ENCODE data around the gene MRC2.
"Not testable (repeated sequence)": the region's sequence is repeated elsewhere in the genome, so short reads cannot be mapped to it uniquely, and the experiment has no call there.

The MRC2 gene

DNA sequence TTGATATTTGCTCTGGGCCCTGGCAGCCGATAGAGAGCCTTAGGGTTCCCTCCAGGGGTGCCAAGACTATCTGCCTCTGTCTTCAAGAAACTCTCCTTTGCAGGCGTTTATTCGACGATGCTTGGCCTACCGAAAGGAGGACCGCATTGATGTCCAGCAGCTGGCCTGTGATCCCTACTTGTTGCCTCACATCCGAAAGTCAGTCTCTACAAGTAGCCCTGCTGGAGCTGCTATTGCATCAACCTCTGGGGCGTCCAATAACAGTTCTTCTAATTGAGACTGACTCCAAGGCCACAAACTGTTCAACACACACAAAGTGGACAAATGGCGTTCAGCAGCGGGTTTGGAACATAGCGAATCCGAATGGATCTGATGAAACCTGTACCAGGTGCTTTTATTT lies 15.2 kb upstream of the MRC2 start:
- DNase-seq = not testable (repeated sequence)

DNA sequence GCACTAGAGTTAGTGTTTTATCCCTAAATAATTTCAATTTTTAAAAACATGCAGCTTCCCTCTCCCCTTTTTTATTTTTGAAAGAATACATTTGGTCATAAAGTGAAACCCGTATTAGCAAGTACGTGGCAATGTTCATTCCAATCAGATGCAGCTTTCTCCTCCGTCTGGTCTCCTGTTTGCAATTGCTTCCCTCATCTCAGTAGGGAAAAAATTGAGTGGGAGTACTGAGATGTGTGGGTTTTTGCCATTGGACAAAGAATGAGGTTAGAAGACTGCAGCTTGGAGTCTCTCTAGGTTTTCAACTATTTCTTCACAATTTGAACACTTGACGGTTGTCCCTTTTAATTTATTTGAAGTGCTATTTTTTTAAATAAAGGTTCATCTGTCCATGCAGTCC lies 14.4 kb upstream of the MRC2 start:
- not testable (repeated sequence) for DNase-seq

DNA sequence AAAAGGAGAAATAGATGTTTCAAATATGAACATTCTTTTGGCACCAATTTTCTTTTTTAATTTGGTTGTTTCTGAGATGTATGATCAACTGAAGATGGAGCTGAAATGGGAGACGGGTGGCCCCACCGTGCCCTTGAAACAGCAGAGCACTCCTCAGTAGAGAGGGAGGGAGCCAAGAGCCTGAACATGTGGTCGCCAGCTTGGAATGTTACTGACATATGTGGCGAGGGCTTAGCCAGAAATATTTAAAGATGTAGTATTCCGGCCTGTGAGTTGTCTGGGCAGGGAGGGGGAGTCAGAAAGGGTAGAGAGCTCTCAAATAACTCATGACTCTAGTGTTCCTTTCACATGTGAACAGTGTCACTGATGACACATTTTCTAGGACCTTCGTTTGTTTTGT lies 13.3 kb upstream of the MRC2 start:
- no peak for DNase-seq

DNA sequence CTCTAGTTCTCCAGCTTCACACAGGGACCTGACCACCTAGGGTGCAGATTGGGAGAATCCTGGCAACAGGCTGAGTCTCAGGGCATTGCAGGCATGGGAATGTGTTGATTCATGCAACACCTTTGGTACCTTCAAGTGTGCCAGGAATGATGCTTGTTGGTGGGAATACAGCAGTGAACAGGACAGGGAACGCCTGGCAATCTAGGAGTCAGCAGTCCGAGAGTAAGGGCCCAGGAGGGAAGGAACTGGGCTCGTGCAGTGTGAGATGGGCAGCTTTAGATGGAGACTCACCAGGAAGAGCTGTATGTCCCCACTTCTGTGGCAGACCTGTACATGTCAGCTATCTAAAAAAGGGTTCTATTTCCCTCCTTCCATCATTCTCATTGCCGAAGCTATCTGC lies 12.0 kb upstream of the MRC2 start:
- DNase-seq = no peak

DNA sequence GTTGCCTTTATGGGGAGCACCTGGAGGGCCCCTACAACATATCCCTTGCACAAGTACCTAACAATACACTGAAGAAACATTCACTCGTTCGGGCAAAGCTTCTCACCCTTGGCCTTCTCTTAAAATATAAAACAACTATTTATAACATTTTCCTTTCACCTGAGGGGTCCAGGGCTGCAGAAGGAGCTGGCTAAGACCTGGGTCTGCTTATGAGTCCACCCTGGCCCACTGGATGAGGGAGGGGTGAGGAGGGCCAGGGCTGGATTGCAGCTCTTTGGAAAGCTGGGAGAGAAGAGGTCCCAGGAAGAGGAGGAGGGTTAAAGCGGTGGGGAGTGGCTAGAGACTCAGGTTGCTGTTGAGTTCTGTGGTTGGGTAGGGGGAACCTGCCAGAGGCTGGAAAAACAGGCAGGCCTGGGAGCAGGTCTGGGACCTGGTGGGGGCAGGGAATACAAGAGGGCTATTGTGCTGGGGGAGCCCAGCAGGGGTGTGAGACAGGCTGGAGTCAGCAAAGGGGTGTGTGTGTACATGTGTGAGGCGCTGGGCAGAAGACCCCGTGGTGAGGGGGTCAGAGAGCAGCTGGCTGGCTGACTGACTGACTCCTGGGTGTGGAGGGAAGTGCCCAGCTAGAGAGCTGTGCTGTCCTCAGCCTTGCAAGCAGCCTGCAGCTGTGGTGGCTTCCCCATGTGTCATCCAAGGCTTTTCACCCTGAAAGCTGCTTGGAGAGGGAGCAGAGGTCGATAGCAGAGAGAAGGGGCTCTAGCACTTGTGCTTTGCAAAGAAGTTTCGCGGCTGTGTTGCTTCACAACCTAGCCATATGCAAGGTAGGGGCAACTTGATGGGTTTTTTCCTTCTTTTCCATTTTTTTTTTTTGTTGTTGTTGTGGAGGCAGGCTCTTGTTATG lies 10.2 kb upstream of the MRC2 start:
- DNase-seq = no peak

DNA sequence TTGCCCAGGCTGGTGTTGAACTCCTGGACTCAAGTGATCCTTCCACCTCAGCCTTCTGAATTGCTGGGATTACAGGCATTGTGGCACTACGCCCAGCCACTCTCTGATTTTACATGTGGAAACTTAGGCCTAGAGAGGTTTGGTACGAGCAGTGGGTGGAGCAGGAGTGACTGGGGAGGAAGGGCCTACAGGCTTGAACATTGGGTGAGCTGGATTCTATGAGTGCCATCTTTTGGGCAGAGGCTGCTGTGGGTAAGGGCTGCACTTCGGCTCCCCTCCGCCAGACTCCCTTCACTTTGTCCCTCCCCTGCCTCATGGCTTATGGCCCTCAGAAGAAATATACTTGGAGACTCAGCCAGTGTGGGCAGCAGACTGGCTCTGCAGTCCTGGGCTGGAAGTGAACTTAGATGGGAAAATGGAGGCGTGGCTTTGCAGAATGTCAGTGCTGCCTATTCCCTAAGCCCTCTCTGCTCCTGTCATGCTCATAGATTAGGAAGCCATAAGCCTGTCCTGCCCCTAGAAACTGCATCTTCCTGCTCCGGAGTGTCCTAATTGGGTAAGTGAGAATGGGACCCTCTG lies 9.5 kb upstream of the MRC2 start:
- DNase-seq = no peak

DNA sequence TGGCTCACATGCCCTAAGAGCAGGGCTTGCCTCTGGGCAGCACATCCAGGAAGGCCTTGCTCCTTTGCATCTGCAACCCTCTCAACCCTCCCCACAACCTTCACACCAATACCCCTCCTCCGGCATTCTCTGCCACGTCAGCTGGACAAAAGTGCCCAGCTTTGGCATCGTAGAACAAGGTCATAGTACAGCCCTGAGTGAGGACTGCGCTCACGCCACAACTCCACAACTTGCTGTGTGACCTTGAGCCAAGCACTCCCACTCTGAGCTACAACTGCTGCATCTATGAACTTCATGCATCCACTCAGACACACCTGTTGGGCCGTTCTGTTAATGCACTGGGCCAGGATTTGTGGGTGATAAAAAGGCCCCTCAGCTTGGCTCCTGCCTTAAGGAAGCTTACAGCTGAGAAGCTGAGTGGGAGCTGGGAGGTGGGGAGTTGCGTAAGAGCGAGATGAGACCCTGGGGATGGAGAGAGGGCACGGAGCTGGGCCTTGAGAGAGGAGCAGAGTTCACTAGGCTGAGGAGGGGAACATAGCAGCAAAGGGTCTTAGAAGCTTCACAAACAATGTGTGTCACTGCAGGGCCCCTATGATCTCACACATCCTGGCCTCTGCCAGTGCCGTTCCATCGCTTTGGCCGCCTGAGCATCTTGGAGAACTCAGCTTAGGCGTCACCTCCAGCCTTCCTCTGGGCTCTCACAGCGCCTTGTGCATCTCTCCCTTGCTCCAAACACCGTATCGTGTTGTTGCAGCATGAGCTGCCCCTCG lies 8.6 kb upstream of the MRC2 start:
- DNase-seq = no peak

DNA sequence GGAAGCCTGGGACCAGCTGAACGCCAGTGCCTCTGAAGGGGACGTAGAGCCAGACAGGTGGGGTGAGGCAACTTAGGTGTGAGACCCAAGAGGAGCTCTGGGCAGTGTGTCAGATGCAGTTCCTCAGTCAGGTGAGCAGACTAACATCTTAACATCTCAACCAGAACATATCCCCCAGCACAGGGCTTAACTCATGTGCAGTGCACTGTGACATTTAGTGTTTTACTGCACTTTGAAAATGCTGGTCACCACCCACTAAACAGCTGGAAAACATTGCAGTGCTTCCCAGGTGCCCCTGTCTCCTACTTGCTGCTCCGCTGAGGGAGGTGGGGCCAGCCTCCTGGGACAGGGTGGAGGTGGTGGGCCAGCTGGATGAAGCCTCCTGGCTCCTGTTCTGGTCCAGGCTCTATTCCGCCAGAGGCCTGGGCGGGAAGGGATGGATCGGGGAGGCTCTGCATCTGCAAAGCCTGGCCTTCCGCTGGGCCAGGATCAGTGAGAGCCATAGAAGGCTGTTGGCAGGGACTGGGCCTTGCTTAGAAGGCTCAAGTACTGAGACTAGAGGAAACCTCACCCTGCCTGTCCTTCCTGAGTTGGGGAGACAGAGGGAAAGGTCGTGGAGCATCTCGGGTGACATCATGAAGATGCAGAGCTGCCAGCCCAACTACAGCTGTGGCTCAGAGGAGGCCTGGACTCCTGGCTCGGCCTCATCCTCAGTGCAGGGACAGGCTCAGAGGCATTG lies 7.9 kb upstream of the MRC2 start:
- no peak for DNase-seq

DNA sequence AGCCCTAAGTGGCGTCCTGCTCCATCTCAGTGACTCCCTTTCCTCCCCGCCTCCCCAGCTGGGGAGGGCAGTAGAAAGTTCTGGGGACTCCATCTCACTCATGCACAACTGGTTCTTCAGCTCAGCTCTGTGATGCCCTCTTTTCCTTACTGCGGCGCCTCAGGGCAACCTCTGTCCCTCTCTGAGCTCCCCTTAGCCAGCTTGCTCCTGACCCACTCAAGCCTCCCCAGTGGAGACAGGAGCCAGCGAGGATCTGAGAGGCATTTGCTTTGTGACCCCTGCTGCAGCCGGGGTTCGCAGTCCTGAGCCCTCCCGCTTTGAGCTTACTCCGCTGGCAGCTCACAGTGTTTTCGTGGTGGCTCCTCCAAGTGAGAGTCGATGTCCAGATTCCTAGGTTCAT lies 6.2 kb upstream of the MRC2 start:
- DNase-seq = no peak

DNA sequence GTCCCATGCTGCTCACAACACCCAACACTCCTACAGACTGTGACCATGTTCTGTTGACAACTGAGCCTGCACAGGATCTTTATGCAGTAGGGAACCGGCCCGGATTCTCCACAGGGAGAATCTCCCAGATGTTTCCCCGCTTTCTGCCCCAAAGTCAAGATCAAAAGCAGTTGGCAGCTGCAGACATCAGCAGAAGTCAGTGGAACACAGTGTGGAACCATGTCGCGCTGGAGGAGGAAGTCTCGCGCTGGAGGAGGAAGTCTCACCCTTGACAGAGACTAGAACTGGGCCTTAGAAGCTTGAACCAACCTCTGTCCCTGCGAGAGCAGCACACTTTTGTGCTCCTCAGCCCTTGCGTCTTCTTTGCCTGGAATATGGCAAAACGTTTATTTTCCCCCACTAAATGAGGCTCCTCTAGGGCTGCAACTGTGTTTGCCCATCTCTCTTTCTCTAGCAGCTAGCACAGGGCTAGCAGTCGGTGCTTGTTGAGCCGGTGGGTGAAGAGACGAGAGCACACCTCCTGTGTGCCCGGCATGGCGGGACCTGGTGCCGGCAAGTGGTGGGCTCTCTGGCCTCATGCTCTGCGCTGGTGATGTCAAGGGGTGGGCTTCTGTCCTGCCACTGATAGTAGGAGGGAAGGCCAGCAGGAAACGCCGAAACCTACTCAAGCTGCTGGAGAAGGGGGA lies 2.1 kb upstream of the MRC2 start:
- DNase-seq = no peak

DNA sequence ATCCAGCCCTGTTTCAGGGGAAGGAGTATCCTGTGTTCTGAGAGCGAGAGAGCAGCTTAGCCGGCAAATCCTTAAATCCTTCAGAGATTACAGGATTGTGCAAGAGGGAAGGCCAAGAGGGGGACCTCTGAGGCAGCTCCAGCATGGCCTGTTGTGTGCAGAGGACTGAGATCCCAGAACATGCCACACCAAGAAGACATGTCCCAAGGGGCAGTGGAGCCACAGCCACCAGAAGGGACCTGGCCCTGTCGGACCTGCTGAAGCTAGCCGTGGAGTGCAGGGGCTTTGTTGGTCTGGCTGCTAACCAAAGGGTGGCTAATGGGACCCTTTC lies 1.6 kb upstream of the MRC2 start:
- DNase-seq = no peak

DNA sequence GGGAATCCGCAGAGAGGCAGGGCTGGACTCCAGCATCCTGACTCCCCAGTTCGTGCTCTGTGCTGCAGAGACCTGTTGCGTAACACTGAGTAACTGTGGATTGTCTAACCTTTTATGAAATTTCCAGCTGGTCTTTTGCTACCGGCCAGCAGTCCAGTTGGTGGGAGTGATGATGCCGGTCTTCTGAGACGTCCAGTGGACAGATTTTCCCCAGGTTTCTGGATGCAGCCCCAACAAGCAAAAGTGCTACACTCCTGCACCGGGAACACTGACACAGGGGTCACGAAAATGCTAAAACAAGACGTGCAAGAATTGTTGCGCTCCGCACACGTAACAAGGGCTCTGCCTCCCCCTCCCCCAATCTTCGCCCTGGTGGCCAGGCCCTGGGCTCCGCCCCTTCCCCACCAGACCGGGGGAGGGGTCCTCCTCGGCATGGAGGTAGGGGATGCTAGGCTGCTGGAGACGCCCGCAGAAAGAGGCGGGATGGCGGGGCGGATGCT lies 701 bp upstream of the MRC2 start:
- DNase-seq = no peak

DNA sequence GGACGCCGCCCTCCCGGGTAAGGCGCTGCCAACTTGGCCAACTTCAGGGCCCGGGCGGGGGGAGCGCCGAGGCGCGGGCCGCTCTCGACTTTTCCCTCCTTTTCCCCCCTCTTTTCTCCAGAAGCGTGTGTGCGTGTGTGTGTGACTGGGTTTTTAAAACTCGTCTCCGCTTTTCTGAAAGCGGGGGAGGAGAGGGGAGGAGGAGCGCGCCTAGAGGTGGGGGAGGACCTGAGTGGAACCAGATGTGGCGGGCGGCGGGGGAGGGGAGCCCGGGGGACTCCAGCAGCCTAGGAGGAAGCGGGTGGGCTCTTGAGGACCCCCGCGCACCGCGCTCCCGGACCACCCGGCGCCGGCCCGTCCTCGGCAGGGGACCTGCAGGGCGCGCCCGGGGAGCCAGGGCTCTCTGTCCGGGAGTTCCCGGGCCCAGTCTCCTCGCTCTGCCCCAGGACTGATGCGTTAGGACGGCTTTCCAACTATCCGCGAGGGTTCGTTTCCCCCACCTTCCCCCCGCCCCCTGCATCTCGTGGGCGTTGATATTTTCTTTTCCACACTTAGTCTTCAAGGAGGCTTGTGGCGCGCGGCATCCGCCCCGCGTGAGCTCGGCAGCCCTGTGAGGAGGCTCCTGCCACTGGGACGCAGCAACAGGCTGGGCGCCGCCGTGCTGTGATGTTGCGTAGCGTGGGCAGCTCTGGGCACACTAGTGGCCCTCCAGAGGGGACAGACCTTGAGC lies 599 bp downstream of the MRC2 start:
- DNase-seq = peak; percentile 30

DNA sequence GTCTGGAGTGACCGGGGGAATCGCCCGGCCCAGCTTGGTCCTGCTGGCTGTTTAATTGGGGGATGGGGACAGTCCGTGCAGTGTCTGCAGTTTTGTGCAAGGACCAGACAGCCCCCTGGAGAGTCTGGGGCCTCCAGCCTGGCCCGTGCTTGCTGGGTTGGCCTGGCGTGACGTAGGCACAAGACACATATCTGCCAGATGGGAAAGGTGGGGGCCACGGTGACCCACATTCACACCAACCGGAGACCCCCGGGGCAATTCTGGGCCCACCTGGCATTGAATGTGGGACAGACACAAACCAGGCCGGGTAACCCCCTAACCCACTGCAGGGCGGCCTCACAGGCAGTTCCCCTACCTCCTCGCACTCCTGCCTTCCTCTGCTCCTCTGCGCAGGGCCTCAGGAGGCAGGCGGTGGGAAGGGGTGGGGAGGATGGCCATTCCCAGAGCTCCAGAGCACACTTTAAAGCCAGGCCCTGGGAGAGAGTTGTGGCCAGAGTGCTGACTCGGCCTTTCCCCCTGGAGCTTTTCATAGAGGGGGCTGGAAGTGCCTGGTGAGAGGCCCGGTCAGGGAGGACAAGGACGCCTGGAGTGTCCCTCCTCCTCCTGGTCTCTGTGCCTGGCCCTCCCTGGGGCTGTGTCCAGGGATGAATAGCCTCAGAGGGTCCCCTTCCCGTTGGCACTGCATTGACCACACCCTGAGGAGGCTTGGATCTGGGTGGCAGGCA lies 1.5 kb downstream of the MRC2 start:
- DNase-seq = no peak

DNA sequence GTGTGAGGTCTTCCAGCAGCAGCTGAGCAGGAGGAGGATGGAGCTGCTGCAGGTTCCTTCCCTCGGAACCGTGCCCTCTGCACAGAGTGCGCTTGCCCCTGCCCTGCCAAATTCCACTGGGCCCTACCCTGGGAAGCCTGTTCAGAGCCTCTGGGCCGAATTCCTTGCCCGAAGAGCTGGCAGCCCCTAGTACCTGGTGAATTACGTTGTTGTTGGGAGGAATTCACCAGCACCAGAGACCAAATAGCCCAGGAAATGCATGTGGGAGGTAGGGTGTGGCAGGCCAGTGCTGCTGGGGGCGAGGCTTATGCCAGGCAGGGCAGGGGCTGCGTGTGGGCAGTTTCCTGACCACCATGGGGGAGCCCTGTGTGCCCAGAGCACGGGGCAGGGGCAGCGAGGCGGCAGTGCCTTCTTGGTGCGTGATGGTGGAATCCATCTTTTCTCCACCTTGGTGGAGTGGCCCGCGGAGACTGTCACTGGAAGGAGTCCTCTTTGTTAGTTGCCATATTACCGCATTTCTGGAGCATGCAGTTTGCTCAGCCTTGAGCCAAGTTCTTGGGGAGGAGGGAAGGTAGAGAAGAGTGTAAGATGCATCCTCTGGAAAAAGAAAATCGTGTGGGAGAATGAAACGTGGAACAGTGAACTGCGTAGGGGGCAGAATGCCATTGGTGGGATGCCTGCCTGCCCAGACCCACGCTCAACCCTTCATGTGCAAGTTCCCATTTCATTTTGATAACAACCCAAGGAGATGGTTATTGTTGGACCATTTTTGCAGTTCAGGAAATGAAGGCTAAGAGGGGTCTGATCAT lies 2.3 kb downstream of the MRC2 start:
- no peak for DNase-seq

DNA sequence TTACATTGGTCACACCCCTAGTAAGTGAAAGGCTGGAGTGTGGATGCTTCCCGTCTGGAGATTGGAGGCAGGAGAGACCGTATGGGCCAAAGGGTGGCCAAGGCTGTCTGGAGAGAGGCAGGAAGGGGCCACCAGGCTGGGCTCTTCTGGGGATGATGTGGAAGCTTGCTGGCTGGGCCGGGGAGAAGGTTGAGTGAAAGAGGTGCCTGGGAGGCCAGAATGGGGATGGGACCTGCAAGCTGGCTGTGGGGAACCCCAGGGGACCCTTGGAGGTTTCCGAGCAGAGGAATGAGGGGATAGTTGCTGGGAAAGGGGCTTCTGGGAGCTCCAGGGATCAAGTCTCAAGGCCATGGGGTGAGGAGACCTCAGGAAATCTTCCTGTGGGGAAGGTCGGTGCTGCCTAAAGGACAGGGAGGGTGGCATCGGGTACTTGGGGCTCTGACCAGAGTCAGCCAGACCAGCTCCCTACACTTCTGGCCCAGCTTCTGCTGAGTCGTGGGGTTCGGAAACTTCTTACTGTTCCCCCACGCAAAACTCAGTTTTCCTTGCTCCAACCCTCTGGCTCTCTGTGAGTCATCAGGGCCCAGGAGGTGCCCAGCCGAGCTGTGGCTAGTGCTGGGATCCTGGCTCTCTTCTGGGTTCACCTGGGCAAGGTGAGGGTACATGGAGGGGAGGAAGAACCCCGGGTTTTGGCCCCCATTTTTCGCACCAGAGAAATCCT lies 3.1 kb downstream of the MRC2 start:
- DNase-seq = no peak

DNA sequence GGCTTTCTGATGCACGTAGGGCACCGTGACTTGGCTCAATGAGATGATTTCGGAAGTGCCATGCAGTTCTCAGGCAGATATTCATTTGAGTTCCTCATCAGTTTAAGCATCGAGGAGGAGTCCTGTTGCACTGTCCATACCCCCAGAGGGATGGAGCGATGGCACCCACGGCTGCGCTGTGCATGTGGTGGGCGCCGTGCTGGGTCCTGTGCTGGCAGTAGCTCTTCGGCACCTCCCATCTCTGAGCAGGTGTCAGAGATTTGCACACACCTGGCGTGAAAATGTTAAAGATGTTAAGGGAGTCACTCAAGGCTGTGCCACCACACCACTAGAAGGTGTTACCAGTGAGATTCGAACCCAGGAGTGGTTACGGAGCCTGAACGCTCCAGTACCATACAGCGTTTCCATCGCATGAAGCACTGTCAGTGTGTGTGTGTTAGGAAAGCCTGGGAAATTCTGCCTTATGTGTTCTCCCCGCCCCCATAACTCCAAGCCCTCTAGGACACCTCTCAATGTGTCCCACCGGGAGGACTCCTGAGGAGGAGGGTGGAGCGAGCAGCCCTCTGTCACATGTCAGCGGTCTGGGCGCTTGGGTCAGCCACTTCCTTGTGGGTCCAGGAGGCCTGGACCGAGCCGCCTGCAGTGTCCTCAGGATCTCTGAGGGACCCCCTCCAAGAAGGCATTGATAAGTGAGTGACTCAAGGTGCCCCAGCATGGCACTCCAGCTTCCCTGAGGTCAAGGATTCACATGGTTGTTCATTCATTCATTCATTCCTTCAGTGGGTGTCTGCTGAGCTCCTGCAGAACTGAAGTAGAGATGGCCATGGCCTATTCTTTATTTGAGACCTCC lies 3.8 kb downstream of the MRC2 start:
- DNase-seq = no peak
